Stimulated activated CD8-positive, alpha-beta memory T cell treated with anti-CD3 and anti-CD28 coated beads, Interleukin-7, amount 100 ng/mL, for 1 hour (primary cell): ENCODE data around the gene IPO9.
A peak's percentile ranks its signal among the peaks of the same experiment; 100 is the strongest.
"Not testable (repeated sequence)": the region's sequence is repeated elsewhere in the genome, so short reads cannot be mapped to it uniquely, and the experiment has no call there.

Source experiments
- DNase-seq, 2 donors: peaks; one replicate each; pipeline ENCODE4 v3.0.0-alpha.2; 2020; ENCODE audit warnings: low read depth in 2 of 2

Gene IPO9

DNA sequence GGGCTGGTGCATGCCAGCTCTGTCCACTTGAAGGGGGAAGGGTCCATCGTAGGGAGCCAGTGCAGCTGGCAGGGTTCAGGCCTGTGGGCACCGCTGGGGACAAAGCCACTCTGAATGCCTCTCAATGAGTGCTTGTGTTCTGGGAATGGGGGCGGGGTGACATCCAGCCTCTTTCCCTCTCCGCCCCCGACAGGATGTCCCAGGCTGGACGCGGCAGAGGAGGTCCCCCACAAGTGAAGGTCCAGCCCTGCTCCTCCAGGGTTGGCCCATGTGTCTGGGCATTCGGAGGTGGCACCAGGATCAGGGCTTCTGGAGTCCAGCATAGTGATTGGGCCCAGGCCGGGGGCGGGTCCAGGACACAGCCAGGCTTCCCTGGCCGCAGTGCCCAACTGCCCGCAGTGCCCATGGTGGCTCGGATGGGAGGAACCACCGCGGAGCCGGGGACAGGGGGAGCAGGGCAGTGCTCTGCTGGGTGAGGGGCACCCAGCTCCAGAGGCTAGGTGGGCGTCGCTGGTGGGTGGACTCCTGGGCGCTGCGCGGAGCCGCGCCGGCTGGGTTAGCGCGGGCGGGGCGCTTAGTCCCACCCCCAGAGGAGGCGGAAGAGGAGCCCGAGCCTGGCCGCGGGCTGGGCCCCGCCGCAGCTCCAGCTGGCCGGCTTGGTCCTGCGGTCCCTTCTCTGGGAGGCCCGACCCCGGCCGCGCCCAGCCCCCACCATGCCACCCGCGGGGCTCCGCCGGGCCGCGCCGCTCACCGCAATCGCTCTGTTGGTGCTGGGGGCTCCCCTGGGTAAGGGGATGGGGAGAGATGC, 59.5 kb downstream of the IPO9 start, which contains the start of gene SHISA4:
Gene SHISA4 (plus strand): TSS at position 617 of the 808 bp plus-strand sequence. CDS start 97 bp downstream, at position 714.
- DNase-seq, result no peak

DNA sequence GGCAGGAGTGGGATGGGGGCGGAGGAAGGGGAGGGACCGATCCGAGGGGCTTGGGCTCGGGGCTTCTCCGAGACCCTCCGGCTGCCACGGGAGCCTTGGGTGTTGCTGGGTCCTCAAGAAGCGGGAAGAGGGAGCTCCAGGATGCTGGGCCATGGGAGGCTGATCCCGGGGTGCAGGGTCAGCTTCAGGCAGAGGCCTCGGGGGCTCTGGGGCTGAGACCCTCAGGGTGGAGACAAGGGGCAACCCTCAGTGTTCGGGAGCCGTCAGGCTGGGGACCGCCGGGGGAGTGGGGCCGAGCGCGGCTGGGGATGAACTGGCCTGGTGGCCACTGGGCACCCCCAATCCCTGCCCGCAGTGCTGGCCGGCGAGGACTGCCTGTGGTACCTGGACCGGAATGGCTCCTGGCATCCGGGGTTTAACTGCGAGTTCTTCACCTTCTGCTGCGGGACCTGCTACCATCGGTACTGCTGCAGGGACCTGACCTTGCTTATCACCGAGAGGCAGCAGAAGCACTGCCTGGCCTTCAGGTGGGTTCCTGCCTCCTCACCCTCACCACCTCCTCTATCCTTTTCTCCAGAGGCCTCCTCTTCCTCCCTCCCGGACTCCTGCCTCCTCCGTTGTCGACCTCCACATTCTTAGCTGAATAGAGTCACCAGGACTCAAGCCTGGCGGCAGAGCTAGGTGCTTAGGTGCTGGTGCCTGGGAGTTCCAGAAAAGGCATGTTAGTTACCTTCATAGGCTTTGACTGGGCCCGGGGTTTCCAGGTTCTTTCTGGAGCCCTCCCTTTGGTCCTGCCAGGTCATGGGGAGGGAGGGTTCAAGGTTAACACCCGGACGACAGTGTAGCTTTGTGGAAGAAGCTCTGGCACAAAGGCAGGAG, 60.4 kb downstream of the IPO9 start:
- no peak for DNase-seq

DNA sequence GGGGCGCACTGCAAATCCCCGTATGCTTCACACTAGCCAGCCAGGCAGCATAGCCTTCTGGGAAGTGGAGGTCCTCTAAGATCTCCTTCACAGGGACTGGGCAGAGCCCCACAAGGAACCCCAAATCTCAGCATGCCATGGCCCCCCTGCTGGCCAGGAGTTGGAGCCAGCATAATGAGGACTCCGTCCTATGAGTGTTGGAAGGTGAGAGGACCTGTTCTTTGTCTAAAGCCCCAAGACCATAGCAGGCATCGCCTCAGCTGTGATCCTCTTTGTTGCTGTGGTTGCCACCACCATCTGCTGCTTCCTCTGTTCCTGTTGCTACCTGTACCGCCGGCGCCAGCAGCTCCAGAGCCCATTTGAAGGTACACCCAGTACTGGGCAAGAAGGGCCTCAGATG, 61.3 kb downstream of the IPO9 start:
- no peak for DNase-seq

DNA sequence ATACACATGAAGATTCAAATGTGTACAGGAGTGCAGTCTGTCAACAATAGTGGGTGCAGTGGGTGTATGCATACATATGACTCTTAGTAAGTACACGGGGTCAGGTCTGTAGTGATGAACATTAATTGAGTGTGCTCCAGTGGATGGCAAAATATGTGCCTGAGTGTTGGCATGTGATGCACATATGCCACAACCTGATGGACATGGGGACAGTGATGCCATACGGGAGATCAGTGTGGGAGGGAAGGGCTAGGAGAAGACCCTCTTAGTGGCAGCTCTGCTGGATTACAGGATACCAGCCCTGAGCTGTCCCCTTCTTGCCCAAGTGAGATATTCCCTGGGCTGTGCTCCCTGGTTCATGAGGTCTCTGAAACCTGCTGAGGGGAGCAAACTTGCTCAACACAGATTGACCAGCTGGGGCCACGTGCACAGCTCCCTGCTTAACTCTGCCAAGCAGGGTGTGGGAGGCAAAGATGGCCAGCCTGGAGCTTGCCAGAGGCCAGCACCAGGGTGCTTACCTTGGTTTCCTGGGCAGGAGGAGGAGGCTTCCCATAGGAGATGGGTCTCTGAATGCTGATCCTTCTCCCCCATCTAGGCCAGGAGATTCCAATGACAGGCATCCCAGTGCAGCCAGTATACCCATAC, 62.0 kb downstream of the IPO9 start:
- DNase-seq, result no peak

DNA sequence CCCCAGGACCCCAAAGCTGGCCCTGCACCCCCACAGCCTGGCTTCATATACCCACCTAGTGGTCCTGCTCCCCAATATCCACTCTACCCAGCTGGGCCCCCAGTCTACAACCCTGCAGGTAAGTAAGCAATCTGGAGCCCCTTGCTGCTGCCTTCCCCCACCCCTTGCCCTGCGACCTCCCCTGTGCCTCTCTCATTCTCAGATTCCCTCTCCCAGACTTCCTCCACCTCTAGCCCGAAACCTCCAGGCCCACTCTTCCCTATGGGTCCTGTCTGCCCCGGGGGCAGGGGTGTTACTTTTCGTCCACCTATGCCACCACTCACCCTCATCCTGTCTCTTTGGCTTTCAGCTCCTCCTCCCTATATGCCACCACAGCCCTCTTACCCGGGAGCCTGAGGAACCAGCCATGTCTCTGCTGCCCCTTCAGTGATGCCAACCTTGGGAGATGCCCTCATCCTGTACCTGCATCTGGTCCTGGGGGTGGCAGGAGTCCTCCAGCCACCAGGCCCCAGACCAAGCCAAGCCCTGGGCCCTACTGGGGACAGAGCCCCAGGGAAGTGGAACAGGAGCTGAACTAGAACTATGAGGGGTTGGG, 62.6 kb downstream of the IPO9 start:
- no peak for DNase-seq

DNA sequence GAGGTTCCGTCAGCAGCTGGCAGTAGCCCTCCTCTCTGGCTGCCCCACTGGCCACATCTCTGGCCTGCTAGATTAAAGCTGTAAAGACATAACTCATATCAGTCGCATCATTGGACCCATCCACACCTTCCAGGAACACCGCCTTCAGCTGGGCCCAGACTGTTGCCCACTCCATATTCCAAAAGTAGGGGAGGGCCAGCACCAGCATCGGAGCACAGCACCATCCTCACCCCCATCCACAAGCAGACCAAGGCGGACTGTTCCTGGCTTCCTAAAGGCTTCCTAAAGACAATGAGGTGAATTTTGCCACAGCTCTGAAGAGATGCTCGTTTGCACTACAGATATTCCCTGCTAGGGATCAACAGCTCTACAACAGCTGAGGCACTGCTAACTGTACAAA, 63.3 kb downstream of the IPO9 start:
- no peak for DNase-seq

DNA sequence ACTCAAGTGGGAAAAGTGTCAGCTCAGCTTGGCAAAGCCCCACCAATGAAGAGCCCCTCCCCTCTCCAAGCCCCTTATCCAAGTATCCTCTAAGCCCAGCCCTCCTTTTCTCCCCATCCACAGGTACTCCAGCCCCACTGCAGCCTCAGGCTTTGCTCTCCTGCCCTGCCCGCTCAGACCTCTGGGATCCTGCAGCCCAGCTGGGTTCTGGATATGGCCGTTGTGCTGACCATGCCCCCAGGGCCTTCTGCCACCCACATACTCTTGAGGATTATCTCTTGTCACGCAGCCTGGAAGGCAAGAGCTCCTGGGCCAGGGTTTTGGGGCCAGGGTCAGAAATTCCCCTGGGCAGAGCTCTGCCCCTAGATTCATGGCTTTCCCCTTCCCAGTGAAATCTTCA, 64.5 kb downstream of the IPO9 start:
- DNase-seq, result no peak

DNA sequence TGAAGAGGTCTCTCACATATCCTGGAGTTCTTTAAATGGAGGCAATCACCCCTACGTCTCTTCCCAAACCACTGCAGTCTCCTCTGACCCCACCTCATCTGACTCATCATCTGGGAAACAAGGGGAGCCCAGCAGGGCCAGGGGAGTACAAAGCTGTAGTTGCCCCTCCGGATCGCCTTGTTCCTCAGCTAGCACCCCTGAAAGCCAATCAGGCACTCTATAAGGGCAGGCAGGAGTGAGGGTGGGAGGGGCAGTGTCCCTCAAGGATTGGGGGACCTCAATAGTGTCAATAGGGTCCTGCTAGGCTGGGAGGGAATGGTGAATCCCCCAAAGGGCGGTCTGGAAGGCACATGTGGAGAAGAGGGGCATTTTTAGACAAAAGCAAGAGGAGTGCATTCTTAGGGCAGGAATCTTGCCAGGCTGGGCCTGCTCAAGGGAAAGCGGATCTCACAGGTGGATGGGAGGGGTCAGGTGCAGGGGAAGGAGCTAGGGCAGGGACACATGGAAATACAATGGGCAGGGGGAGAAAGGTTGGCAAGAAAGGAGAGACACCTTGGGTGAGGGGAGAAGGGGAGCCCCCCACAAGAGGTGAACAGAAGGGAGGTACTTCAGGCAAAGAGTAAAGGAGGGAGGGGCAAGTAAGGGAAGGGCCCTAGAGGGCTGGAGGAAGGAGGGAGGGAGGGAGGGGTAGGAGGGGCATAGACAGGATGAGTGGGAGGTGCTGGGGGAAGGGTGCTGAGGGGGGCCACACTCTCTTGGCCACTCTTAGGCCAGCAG, 65.6 kb downstream of the IPO9 start:
- DNase-seq, result no peak

DNA sequence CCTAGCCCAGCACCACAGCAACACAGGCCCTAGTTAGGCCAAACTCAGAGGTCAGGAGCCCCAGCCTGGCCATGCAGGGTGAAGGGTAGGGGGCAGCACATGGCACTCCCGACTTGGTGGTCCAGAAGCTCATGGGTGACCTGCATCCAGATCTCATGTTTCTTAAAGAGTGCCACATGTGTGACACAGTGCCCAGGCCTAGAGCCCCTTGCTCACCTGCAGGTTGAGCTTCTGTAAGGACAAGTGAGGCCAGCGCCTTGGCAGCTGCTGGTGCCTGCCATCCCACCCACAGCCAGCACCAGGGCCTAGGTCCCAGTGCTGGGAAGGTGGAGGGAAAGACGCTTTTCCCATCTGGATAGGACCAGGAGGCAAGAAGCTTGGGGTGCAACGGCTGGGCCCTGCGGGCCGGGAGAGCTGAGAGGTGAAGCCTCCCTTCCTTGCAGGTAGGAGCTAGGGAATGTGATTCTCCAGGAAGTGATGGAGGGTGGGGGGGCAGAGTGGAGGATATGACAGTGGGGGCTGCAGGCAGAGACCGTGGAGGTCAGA, 66.2 kb downstream of the IPO9 start:
- DNase-seq, result no peak

DNA sequence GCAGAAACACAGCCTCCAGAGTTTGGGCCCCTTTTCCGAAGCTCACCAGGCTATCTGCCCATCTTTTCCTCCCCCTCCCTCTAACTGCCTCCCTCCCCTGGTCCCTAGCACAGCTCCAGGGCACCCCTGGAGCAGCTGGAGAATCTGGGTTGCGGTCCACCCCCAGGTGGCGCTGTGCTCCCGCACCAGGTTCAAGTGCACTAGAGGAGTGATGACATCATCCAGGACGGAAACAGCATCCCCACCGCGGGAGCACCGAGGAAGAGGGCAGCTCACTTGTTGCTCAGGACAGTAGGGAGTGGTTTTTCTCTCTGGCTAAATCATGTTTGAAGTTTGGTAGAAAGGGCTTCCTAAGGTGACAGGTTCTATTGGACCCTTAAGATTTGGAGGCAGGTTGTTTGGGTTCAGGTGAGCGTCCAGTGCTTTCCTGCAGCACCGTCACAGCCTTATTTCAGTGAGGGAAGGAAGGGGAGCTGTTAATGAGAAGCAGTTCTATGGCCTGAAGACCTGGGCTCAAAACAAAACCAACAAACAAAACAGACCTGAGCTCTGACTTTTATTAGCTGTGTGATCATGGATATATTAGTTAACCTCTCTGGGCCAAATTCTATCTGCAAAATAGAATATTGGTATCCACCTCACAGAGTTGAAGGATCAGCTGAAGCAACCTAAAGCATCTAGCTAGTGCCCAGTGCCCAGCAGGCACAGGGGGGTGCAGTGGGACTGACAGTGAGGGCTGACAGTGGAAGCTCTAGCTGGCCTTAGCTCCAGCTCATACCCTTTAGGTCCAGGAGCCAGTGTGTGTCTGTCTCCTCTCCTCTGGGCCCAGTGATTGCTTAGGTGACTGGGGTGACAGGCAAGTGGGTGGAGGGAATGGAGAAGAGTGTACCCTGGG, 67.2 kb downstream of the IPO9 start:
- DNase-seq, result peak; percentile 53

DNA sequence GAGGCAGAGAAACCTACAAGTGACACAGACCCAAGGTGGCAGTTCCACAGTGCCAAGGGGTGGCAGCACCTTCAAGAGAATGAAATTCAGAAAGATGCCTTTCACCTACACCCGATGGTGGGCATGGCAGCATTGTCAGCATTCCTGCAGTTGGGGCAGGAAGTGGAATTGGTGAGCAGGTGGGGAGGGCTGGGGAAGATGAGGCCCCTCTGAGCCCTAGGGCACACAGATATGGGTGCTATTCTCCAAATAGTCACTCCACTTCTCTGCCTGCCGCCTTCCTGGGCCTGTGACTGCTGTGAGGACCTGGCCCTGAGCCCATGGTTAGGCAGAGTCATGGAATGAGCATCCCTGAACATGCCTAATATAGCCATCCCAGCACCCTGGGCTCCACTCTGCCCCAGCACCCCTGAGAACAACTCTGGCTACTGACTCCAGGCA, 68.0 kb downstream of the IPO9 start:
- DNase-seq, result no peak

DNA sequence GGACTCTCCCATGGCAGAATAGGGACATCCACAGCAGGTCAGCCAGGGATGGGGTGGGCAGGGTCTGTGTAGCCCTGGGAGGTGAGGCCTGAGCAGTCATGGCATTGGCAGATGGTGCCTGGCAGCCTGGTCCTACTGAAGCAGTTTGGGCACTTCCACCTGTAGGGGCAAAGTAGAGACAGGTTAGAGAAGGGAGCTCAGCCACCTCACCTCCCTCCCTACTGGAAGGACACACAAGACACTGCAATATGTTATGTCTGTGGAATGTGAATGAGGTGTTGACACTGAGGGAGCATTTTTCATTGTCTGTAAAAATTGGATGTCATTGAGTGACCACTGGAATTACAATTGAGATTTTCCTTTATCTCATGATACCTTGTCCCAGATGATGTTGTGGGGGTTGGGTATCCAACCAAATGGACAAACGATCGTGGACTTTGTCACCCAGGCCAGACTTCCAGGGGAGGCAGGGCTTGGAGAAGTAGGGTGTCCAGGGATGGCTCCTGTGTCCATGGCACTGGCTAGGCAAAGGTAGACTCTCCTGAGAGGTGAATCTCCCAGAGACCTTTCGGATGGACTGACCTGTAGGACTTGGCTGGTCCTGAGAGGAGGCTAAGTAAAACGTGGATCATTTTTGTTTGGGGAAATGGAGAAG, 69.4 kb downstream of the IPO9 start:
- DNase-seq, result no peak

DNA sequence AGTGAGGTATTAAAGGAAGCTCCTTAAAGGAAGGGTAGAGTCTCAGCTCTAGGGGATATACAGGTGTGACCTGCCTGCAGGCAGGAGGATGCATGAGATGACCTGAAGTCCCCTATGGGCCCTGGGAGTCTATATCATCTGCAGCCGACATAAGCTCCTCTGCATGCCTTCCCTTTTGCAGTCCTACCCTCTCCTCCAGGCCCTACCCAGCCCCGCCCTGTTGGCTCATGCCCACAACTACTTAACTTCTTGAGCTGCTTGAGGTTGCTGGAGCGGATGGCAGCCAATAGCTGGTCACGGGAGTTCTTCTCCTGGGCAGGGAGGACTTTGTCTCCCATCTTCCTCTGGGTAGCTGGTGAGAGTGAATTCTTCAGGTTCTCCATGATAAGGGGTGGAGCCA, 70.0 kb downstream of the IPO9 start:
- DNase-seq, result no peak

DNA sequence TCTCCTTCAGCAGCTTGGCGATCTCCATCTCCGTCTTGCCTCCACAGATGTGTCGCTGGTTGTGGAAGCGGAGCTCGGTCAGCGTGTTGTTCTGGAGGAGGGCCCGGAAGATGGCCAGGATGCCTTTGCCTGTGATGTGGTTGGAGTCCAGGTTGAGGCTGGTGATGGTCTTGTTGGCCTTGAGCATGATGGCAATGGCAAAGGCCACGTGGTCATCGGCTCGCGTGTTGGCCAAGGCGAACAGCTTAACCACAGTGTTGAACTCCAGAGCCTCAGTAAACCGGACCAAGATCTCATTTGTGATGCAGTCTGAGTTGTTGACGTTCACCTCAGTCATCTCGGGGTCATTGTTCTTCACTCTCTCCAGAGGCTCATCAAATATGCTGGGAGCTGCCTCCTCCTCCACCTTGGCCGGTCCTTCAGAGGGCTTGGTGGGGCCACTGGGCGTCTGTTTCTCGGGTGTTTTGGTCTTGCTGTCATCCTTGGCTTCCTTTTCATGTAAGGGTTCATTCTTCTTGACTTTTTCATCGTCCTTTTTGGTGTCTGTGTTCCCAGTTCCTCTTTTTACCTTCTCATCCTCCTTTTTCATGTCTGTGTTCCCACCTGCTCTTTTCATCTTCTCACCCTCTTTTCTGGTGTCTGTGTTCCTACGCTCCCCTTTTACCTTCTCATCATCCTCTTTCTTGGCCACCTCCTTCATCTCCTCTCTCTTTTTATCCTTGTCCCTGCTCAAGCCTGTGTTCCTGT, 70.9 kb downstream of the IPO9 start:
- DNase-seq, result no peak

DNA sequence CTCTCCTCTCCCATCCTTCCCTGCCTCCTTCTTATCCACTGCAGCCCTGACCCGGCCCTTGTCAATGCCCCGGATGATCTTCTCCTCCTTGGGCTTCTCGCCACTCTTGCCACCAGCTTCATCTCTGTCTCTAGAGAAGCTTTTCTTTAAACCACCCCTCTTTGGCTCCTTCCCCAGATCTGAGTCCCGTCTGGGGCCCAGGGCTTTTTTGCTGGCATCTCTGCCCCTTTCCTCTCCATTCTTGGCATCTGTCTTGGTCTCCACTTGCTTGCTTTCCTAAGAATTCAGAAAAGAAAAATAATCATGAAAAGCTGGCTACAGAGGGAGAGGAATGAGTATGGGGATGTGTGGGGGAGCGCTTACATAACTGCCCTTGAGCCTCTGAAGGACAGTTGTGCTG, 71.5 kb downstream of the IPO9 start:
- no peak for DNase-seq

DNA sequence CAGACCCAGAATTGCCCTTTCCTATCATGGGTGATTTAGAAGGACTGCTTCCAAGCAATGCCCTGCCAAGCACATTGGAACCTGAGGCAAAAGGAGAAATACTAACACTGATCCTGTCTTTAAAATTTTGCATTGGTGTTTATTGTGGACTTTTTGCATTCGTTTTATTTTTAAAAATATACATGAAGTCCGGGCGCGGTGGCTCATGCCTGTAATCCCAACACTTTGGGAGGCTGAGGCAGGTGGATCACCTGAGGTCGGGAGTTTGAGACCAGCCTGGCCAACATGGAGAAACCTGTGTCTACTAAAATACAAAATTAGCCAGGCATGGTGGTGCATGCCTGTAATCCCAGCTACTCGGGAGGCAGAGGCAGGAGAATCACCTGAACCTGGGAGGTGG, 72.1 kb downstream of the IPO9 start:
- not testable (repeated sequence) for DNase-seq

DNA sequence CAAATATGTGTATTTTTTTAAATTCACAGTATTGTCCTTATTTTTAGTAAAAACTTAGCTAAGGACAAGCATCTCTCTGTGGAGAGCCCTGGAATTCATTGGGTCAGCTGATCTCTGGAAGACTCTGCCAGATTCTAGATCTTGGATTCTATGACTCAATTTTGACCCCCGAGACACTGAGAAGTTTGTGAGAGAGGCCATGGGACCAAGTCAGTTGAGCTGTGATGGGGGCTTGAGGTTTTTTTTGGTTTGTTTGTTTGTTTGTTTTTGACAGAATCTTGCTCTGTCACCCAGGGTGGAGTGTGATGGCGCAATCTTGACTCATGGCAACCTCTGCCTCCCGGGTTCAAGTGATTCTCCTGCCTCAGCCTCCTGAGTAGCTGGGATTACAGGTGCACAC, 73.2 kb downstream of the IPO9 start:
- DNase-seq, result no peak

DNA sequence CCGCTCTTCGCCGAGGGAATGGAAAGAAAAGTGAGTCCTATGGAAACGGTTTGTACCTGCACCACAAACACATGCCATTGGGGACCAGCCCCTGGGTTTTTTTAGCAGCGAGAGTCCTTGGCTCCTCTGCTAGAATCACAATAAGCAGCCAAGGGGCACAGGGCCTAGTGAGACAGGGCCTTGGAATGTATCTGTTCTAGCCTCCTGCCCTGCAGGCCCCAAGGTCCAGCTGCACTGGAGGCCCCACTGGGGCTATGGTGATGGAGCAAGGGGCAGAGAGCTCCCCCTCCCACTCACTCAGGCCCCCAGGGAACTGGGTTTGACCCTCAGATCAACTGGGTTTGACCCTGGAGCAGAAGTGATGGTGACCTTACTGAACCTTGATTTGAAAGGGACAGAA, 74.2 kb downstream of the IPO9 start:
- no peak for DNase-seq

DNA sequence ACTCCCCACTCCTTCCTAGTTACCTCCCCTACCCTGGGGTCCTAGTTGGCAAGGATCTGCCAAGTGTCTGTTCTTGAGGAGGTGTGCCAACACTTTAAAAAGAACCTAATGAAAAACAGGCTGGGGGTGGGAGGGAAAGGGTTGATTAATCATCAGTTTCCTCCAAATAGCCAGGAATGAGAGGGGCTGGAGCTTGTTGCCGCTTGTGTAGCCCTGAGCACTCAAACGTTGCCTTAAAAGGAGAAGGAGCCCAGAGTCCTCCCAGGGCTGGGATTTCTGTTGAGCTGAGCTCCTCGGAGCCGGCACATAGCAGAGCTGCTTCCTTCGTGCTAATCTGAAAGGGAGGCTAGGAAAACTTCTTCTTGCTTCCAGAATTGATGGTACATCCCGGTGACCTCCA, 75.6 kb downstream of the IPO9 start:
- no peak for DNase-seq
